Astrocyte (in vitro differentiated cells and primary cell): ENCODE measurements around the gene CD8B2.

Experiments used
- CTCF ChIP-seq: IDR thresholded peaks from 2 replicates; pipeline ENCODE4 v1.5.1; 2011; ENCODE audit warnings: low read depth, mild to moderate bottlenecking, inconsistent platforms, low read length, moderate library complexity; ENCODE audit not compliant: insufficient read depth
- EZH2 ChIP-seq: IDR thresholded peaks from 2 replicates; pipeline ENCODE4 v1.6.1; 2012; ENCODE audit warnings: mild to moderate bottlenecking, low read length, inconsistent platforms; ENCODE audit not compliant: insufficient read depth

DNA sequence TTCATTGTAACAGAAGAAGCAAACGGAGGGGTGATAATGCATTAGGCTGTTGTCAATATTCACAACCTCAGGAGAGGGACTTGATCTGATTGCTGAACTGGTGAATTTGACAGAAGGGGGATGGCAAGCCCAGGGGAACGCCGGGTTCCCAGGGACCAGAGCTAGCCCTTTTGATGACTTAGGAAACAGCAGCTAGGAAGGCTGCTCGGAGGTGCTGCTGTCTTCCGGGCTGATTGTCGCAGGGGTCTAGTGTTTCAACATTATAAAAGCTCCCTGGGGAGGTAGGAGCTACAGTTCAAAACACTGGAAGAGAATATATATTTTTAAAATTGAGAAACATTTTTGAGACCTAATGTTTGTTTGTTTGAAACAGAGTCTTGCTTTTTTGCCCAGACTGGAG lies 47.3 kb downstream of the CD8B2 start:
- TF ChIP-seq CTCF (no peak), EZH2 (no peak)
